GM12872 (cell line): ENCODE measurements around the gene MS4A3.

ENCODE experiments used
- CTCF ChIP-seq: IDR thresholded peaks from 3 replicates; pipeline ENCODE4 v1.5.1; 2011; ENCODE audit warnings: low read depth, mild to moderate bottlenecking, low read length, moderate library complexity; ENCODE audit not compliant: insufficient read depth

Gene MS4A3

DNA sequence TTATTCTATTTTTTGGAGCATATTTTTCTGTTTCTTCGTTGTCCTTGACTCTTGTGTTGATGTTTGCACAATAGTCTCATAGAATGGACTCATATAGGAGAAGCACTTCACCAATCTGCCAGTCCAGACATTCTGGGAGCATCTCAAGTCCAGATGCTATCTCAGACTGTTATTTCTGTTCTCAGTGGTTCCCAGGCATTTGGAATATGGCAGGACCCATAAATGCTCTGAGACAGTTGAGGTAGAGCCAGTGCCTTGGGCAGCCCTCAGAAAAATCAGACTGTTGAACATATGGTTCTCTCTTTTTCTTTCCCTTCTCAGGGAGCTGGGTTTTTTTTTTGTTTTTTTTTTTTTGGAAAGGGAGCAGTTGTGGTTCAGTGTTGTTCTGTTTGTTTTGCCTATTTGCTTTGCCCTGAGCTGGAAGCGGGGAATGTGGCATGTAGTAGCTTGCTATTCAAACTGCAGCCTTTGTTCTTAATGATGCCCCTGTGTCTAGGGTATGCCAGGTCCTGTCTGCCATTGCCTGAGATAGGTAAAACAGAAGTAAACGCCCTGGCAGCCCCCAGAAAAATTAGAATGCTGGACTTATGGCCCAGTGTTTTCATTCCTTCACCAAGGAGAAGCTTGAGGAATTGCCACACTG, 28.3 kb downstream of the MS4A3 start:
- TF ChIP-seq CTCF, result no peak

DNA sequence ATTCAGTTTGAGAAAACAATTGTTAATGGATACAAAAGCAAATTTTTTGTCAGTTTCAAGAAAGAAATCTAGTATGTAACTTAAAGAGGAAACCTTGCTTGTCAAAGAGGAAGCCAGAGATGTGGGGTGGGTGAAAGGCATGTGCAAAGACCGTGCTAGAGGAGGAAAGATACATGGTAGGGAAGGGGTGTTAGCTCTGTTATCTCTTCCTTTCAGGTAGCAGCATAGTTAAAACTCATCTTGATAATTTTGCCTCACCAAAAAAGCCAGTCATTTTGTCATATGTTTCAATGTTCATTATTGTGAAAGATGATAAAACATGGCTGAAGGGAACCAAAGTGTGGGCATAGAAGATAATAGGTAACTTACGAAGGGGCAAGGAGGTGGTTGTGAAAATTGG, 29.4 kb downstream of the MS4A3 start:
- no peak for TF ChIP-seq CTCF

DNA sequence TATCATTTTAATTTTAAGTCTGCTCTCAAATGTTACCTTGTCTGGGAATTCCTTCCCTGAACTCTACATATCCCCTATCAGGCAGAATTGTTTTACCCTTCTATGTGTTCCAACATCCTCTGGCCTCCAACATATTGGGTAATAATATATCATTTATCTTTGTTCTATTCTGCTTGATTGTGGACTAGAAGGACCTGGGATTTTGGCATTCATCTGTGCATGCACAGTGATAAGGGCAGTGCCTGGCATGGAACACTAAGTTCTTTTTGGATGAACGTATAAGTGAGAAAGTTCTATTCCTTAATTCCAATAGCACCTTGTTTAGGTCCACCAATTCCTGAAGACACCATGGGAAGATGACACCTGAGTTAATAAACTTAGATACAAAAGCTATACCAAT, 30.8 kb downstream of the MS4A3 start:
- no peak for TF ChIP-seq CTCF

DNA sequence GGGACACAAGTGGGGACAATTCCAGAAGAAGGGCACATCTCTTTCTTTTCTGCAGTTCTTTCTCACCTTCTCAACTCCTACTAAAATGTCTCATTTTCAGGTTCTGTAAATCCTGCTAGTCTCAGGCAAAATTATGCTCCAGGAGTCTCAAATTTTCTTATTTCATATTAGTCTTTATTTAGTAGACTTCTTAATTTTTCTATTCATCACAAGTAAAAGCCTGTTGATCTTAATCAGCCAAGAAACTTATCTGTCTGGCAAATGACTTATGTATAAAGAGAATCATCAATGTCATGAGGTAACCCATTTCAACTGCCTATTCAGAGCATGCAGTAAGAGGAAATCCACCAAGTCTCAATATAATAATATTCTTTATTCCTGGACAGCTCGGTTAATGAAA, 31.9 kb downstream of the MS4A3 start, which contains the start of gene MS4A2:
MS4A2 (plus strand) TSS at position 301 of the 400 bp plus-strand sequence. CDS start 102 bp downstream, outside the sequence.
- TF ChIP-seq CTCF, result no peak

GRCh38 chr11:60095477-60096120, 39.1 kb downstream of the MS4A3 start:
- TF ChIP-seq CTCF, result no peak

DNA sequence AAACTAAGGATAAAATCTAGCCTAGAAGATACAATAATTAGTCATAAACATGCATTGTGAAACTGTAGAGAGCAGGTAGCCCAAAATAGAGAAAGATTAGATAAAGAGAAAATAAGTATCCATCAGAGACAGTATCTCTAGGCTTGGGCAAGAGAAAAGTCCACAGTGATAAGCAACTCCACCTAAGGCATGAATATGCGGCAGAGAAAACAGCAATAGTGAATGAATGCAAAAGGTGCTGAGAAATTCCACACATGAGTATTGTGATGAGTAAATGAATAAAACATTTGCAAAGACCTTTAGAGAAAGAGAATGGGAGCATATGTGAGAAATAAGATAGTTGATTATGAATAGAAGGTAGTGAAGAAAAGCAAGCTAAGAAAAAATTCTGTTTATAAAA, 40.7 kb downstream of the MS4A3 start:
- TF ChIP-seq CTCF, result no peak

GRCh38 chr11:60098508-60098907, 42.0 kb downstream of the MS4A3 start:
- no peak for TF ChIP-seq CTCF
